GM19025 (cell line): ENCODE results near the gene HOXB5.

Experiments
- ATAC-seq: cut with Tn5 transposase; IDR thresholded peaks from one replicate; pipeline ENCODE4 v1.9.1; 2021; ENCODE audit warnings: mild to moderate bottlenecking, low read depth, moderate library complexity; ENCODE audit not compliant: unreplicated experiment

Gene HOXB5

DNA sequence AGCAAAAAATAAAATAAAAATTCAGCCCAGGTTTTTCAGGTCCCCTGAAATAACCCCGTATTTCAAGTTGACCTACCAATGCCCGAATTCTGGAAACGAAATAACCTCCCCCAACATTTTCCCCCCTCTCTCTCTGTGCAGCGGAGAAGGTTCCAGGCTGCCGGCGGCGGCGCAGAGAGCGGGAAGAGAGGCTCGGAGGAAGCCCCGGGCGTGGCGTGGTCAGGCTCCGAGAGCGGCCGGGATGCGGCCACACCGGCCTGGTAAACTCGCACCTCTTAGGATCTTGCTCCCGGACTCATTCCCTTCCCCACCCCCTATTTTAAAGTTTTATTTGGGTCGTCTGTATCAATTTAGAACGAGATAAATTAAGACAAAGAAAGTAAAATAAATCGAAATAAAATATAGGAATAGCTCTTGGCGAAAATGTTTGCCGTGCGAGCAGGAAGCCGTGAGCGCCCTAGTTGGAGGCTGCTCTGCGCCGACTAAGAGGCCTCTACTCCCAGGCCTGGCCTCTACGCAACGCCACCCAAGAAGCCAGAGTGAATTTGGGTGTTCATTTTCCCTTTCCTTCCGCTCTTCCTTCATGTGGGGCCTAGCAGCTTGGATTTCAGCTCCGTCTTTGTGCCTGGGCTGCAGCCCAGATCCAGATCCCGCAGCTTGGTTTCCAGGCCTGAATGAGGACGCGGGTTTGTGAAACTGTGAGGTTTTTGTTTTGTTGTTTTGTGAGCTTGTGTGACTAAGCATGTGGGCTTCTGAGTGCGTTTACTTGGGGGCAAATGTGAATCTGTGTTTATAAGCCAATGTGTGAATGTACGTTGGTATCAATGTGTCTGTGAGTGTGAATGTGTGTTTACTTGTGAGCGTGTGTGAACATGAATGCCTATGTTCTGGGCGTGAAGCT lies 12.7 kb upstream of the HOXB5 start:
- ATAC-seq = no peak

DNA sequence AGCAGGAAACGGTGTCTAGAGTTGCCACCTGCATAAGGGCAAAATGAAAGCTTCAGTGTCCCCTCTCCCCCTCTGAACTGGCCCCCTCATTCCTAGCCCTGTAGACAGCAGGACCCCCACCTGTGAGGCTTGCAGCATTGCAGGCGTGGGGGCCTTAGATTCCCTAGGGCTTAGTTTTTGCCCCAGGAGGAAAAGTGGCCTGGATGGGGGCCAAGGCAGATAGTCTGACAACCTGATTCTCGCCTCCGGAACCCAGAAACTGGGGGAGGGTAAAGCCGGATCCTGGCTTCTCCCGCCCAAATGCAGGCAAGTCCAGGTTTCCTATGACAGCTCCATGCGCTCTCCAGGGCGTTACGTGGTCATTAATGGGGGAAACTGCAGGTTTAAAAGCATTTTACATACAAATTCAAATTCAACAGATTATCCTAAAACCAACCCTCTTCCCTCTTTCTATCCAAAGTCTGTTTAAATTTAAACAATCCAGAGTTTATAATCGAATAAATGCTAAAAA lies 11.9 kb upstream of the HOXB5 start:
- no peak for ATAC-seq

DNA sequence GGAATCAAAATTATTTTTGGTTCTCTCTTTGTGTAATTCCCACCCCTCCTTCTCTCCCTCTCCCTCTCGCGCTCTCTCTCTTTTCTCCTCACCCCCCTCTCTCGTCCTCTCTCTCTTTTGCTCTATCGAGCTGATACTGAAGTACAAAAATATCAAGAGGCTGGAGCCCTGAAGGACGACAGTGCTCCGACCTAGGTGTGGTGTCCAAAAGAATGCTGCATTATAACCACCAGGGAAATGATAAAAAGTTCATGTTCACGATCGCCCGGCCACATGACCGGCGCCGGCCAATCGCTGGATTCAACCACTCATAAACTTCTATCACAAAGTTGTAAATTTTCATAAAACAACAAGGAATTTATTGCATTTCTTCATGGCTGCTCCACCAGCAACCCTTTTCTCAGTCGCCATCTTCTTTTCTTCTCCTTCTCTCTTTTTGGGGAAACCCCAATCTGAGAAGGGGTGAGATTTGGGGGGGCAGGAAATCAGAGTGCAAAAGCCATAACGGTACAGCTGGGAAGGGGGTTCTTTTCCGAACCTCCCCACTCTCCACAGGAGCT lies 11.3 kb upstream of the HOXB5 start, which contains the start of gene HOXB6:
Gene HOXB6, minus strand, starts transcription at position 217 of the 560 bp plus-strand sequence. CDS start 6,836 bp downstream, outside the sequence.
- no peak for ATAC-seq

DNA sequence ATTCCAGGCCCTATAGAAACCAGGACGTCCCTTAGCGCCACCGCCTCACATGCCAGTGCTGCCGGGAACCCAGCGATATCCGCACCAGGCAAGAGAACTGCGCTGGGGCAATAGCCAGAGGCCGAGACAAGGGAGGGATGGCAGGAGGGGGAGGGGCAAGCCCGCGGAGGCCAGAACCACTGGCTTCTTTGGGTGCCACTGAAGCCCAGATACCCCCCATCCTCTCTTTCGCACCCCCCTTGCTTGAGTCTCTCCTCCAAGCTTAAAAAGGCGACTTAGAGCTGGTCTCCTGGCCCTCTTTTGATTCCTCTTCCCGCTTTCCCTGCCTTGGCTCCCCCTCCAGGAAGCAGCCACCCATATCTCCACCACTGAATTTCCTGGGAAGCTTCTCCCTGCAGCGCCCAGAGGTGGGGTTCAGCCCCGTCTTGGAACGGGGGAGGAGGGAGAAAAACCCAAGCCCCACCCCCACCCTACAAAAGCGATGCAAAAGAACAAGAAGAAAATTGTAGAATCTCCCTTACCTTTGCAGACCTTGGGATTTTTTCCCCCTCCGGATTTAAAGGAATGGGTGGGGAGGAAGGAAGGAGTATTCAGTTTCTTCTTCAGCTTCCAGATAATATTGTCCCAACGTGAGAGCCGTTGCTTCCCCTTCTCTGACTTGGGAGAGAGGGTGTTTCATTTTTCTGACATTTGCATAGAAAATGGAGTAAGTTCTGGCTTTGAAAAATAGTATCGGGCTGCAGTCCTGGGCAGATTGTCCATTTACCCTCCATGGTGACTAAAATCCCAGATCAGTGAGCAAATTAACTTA lies 10.6 kb upstream of the HOXB5 start:
- no peak for ATAC-seq

DNA sequence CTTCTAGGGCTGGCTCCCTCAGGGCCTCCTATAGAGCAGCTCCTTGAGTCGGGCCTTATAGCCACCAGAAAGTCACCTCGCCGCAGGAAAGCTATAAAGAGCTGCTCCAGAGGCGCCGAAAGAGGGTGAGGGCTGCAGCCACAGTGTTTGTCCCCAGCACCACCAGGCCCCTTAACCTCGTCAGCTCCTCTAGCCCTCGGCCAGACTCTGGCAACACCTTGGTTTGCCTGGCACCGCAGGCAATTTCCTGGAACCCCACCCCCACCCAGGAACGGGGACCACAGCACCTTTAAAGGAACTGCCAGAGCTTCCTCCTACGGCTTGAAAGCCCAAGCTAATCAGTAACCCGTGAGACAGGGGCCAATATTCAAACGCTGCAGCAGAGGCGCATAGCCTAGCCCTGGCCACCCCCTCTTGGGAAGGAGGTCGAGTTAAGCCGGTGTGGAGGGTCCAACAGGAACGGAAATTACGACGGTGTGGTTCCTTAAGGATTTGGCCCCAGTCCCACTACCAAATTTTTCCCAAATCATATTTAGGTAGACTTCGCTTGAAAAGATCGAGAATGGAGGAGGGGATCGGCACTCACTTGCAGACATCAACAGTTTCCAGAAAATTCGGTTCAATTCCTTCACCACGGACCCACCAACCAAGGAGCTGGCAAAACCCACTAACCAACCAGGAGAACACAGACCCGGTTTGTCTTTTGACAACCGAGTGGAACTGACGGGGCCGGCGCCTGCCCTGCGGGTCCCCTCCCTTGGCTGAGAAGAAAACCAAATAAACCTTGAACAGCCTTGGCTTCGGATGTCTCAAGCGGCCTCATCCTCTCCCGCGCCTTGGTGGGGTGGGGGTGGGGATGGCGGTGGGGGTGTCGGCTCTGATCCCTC lies 8.2 kb upstream of the HOXB5 start:
- no peak for ATAC-seq

DNA sequence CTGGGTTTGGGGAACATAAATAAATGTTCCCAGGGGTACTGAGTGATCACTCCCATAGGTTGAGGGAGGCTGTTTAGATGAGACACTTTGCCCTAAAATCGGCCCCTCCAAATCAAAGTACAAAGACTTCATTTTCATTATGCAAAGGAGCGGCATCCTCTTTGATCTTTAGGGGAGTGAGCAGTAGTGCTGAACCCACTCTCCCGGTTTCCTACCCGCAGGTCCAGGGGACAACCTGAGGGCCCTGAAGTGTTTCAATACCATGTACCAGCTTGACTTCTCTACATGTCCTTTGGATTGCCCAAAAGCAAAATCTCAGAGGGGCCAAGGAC lies 7.6 kb upstream of the HOXB5 start:
- ATAC-seq = no peak

DNA sequence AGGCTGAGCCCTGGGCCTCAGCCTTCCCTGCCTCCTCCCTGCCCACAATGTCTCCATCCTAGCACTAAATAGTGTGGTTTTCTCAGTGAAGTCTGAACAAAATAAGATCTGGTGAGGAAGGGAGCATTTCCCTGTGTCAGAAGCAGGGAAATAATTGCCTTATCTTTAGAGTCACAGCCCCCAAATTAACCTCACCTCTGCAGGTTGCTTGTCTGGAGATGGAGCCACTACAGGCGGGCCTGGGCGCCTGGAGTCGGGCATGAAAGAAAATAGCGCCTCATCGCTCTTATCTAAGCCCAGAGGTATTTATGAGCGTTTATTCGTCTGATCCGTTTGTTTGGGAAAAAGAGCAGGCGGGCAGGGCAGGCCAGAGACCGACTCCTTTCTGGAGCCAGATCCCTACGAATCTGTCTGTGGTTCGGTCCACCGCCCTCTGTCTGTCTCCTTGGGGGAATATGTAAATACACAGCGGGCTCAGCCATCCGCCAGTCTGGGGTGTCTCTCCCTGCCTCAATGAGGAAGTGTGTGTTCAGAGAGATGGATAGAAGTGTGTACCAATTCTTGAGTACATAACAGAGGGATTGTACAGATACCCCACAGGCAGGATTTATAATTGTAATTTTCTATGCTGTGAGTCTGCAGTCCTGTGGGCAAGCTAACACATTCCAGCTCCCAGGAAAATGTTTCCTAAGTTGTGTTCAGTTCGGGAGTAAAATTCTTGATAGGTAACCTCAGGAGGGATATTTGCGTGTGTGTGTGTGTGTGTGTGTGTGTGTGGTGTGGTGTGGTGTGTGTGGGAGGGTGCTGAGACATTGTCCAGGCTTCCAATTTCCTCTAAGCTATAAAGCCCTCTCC lies 6.9 kb upstream of the HOXB5 start:
- ATAC-seq = no peak

DNA sequence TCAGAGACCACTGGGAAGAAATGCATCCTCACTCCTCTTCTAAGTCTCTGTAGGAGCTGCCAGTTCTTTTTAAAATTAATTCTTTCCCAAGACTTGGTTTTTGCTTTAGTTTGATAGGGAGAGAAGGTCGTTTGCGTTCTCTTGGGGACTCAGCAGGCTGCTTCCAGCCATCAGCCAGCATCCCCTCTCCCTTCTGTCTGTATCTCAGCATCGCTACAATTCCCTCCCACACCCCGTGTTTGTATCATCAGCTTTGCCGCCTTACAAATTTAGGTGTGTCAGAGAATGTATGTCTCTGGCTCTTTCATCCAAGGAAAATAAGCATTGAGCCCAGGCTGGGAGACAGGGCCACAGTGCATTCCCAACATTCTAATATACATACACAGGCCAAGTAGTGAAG lies 5.8 kb upstream of the HOXB5 start:
- ATAC-seq = no peak

DNA sequence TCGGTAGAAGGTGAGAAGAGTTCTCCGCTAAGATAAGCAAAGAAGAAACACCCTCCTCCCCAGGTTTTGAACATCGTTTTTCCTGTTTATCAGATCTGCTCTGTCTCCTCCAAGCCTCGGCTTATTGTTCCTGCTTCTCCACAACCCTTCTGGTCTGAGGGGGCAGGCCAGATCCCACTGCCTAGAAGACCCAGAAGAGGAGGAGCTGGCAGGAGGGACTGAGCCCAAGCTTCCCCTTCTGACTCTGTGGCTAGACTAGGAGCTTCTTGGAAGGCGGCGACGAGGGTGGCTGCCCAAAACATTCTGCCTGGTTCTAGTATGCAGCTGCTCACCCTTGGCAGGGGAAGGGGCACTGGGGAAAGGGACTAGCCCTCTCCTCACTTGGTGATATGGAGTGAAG lies 5.2 kb upstream of the HOXB5 start:
- no peak for ATAC-seq

DNA sequence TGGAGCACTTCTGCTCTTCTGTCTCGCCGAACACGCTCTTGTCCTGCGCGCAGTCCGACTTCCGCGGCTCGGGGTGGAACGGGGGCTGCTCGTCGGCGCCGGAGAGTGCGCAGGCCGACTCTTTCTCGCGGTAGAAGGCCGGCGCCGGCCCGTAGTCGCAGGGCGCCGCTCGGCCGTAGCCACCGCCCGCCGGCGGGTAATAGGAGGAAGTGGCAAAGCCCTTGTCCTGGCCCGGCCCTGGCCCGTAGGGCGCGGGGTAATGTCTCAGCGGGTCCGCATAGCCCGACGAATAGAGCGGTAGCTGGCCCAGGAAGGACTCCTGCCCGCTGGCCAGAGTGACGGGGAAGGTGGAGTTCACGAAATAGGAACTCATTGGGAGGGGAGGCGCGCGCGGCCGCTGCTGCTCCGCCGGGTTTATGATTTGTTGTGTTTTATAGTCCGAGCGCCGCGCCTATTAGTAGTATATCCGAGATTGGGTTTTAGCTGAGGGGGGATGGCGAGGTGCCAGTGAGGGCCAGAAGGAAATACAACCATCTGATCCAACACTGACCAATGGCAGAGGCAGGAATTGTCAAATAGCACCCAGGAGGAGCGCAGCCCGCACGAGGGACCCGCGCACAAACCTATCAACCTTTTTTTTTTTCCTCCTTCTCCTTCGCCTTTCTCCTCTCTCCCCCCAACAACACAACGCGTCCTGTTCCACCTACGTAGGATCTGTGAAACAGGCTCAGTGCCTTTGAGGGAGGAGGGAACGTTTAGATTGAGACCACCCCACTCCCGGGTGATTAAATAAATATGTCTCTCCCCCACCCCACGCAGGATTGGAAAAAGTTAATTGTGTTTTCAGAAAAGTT lies 4.4 kb upstream of the HOXB5 start:
- ATAC-seq = no peak

DNA sequence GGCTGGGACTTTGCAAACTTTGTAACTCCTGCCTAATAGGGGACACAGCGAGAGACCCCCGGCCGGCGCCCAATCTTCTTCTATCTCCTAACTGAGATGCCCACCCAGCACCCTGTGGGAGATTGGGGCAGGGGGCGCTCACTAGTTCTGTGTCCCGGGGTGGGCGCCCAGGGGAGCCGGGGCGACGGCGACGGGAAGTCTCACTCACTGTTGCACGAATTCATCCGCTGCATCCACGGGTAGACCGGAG lies 3.9 kb upstream of the HOXB5 start:
- no peak for ATAC-seq

DNA sequence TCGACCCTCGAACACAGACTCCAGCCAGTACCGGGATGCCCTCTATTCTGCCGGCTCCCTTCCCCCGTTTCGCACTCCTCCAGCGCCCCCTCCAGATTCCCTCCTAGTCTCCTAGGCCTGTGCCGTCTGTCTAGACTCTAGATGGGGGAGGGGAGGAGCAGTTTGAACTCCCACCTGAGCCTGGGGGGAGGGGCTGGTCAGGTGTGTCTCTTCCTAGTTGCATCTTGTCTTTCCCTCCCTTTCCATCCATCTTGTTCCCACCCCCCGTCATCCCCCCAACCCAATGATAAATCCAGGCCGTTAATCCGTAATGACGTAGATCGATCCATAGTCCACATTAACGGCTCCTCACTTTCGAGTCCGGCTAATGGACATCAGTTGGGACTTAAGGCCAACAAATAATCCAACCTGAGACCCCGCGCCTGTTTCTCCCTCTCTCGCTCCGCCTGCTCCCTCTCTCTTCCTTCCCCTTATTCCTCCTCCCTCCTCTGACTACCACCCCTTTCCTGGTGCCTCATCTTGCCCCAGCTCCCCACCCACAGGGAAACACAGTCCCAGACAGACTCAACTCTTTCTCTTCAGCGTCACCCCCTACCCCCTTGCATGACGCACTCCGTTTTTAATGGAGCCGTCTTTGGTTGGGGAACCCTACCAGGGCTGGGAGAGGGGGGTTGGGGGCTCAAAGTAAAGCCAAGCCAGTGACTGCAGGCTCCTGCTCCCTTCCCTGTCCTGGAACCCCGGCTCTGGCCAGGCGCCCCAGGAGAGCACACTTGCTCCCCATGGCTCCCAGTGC lies 3.4 kb upstream of the HOXB5 start:
- no peak for ATAC-seq

DNA sequence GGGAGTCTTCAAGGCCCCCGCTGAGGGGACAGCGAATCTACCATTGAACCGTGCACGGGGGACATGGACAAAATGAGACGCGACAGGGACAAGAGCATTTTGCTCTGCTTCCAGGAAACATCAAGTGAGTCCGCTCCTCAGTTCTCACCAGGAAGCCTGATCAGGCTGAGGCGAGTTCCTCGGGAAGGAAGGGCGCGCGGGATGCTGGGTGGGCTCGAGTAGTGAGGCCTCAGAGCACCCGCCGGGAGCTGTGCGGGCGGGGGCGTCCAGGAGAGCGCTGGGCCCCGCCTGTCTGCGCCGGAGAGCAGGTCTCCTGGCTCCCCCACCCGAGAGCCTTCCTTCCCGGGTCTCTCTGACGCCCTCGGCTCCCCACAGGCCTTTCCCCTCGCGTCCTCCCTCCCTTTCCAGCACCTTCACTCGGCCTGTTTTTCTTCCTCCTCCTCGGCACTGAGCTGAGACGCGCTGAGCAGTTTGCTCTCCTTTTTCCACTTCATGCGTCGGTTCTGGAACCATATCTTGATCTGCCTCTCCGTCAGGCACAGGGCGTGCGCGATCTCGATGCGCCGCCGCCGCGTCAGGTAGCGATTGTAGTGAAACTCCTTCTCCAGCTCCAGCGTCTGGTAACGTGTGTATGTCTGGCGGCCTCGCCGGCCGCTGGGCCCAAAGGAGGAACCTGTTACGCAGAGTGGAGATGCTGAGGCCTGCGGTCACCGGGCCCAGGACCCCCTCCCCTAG lies 2.6 kb upstream of the HOXB5 start:
- no peak for ATAC-seq

DNA sequence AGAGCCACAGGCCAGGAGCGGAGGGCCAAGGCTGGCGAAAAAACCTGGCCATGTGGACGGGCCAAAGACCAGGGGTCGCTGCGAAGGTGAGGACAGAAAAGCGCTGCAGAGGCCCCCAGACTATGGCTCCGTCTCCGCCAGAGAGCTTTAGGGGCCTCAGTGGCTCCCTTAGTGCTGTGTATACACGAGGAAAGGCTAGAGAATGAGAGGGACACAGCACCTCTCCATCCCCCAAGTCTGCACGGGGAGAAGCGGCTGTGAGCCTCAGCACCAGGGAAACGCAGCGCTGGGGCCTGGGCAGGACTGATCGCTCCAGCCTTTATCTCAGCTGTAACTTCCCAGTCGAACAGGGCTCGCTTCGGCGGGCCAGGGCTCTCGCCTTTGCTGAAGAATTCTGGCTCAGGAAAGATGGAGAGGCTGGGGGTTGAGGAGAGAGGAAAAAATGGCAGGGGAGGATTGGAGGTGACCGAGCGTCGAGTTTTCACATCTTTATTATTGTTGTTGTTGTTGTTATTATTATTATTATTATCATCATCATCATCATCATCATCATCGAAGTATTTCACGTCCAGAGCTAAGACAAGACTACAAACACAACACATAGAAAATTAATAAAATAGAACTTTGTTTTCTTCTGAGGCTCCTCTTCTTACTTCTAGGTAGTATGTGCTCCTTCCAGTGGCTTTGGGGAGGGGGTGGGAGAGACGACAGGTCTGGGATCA lies 1.9 kb upstream of the HOXB5 start:
- ATAC-seq = no peak

DNA sequence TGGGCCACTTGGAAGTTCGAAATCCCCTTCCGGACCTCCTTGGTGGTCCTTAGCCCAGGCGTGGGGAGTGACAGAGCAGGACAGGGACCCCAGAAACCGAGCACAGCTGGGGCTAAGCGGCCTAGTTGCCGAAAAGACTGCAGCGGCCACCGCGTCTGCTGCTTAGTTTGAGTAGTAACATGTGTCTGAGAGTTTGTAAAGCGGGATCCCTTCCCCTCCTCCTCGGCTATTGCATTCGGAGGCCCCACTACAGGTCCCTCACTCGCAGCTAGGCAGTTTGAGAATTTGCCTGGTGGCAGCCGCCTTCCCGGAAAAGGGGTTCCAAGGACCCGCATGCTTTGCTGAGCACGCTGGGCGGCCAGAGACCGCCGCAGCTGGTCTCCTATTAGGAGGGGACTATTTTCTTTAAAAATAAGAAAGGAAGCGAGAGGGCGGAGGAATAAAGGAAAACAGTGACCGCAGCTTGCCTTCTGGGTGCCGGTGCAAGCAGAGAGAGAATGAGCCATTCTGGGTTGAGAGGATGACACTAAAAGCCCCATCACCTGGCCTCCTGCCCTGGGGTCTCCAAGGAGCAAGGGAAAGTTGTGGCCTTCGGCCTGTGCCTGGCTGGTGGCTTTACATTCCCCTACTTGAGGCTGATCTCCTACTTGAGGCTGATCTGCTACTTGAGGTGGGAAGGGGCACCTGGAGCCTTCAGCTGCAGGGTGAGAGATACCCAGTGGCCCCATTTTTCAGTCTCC lies 1.1 kb upstream of the HOXB5 start:
- ATAC-seq = no peak
